AG09319 (cell line): Measurements from ENCODE around the gene DHRS2.

Source experiments
- DNase-seq: peaks from one replicate; pipeline ENCODE4 v3.0.0-alpha.2; 2010; ENCODE audit warnings: low read depth; ENCODE audit errors: extremely low read depth
- CTCF ChIP-seq: IDR thresholded peaks from 2 replicates; pipeline ENCODE4 v1.5.1; 2011; ENCODE audit warnings: low read depth, mild to moderate bottlenecking, inconsistent platforms, low read length, moderate library complexity

The DHRS2 gene

GRCh38 chr14:23646648-23647549, 10.7 kb downstream of the DHRS2 start:
- DNase-seq = no peak
- no peak for TF ChIP-seq CTCF

GRCh38 chr14:23647619-23648018, 11.5 kb downstream of the DHRS2 start:
- TF ChIP-seq CTCF = no peak
- DNase-seq = no peak

- no peak for DNase-seq
- no peak for TF ChIP-seq CTCF
These were observed 12.7 kb downstream of the DHRS2 start for GRCh38 chr14:23648764-23649460.

- no peak for TF ChIP-seq CTCF
- no peak for DNase-seq
These were observed 14.3 kb downstream of the DHRS2 start for GRCh38 chr14:23650506-23650905.

- TF ChIP-seq CTCF = no peak
- DNase-seq = no peak
These were observed 16.9 kb downstream of the DHRS2 start for GRCh38 chr14:23653051-23653450.

GRCh38 chr14:23654231-23654630, 18.1 kb downstream of the DHRS2 start:
- TF ChIP-seq CTCF = no peak
- DNase-seq = no peak

- no peak for TF ChIP-seq CTCF
- no peak for DNase-seq
These were observed 21.9 kb downstream of the DHRS2 start for GRCh38 chr14:23657959-23658470.
